ENCODE measurements around the gene DDX5. TPM values are rescaled to one million over a fixed set of nuclear protein-coding genes. Genes with fewer than 3 reads are reported as not detected.

Gene DDX5
- polyA plus RNA-seq, 12 donors = 322 to 909 (median 477) TPM; not detected in 1

DNA sequence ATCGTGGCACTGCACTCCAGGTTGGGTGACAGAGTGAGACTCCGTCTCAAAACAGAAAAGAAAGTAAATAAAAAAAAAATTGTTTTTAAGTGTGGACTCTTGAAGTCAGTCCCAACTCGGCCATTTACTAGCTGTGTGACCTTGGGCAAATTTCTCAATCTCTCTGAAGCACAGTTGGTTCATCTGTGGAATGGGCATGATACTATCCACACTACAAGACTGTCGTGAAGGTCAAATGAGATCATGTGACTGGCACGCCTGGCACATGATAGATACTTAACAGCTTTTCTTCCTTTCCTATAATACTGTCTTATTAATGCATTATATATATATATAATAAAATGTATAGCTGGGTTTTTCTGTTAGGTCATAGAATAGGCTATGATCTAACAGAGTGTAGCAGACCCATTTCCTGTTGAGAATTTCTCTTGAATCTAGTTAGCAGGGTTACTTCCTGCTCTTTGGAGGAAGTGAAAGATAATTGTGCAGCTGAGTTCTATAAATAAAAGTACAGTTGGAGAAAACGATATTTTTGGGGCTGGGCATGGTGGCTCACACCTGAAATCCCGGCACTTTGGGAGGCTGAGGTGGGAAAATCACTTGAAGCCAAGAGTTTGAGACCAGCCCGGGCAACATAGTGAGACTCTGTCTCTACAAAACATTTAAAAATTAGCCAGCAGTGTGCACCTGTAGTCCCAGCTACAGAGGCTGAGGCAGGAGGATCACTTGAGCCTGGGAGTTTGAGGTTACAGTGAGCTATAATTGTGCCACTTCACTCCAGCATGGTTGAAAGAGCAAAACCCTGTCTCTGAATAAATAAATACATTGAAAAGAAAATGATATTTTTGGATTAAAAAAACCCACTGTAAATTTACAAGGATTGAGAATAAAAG is 49.9 kb downstream of the DDX5 start:
- DNase-seq = no peak

DNA sequence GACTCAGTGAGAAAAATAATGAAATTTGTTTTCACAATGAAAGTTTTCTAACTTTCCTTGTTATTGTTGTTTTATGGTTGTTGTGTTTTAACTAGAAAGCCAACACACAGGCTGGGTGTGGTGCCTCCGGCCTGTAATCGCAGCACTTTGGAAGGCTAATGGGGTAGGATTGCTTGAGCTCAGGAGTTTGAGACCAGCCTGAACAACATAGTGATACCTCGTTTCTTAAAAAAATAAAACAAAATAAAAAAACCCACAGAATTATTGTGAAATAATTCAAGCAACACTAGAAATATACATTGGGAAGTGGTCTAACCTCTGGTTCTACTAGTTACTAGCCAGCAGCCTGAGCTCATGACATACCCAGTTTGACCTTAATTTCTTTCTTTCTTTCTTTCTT is 56.5 kb downstream of the DDX5 start:
- DNase-seq = no peak

DNA sequence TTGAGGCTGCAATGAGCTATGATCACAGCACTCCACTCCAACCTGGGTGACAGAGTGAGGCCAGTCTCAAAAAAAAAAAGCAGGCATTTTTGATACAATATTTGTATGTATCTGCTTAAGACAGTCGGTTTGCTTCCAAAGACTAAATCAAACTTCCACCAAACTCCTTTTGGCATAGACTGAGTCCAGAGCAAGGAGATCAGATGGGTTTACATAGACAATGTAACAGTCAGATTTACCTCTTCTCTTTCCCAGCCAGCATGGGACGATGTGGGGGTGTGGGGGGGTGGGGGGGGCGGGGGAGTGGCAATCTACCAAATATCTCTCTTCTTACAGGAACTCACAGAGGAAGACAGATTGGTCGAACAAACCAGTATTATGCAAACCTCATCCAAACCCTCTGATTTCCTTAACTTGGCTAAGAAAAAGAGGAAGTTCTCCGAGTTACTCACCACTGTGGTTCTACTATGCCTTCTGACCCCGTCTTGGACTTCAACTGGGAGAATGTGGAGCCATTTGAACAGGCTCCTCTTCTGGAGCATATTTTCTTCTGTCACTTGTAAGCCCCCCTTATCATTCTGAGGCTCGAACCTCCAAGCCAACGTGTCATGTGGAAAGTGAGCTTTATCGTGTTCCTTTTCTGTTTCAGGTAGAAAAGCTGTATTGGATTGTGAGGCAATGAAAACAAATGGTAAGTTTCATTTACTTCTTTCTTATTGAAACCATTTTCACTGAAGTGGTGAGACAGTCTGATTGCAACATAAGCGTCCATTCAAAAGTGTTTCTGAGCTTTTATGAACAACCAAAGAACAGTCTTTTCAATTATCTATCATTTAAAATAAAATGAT is 57.2 kb downstream of the DDX5 start, which contains the start of gene MILR1:
Gene MILR1, plus strand, starts transcription at position 451 of the 848 bp plus-strand sequence. Its CDS starts 54 bp downstream, at position 505.
- peak; percentile 15 for DNase-seq

Other genes with a start within 250 kb of the DDX5 start
- gene TEX2, start 243.0 kb downstream of the DDX5 start, polyA plus RNA-seq (ENCODE audit: insufficient read length in 12 of 12) = 10 to 100 TPM in 11 of 12 donors, not detected in 1; 17.6 to 29.0 (median 21.8) TPM
- gene PECAM1, start 115.4 kb downstream of the DDX5 start, polyA plus RNA-seq (ENCODE audit: insufficient read length in 12 of 12) = 100 to 1,000 TPM in 10 of 12 donors, 10 to 100 TPM in 1, not detected in 1; 57.3 to 238 (median 183) TPM
- 1 to 10 TPM in 10 of 12 donors, not detected in 2; 1.5 to 8.3 (median 3.7) TPM for gene MILR1, start 57.2 kb downstream of the DDX5 start, polyA plus RNA-seq (ENCODE audit: insufficient read length in 12 of 12)
- 10 to 100 TPM in 11 of 12 donors, not detected in 1; 16.3 to 41.3 (median 25.5) TPM for gene POLG2, start 9.2 kb downstream of the DDX5 start, polyA plus RNA-seq (ENCODE audit: insufficient read length in 12 of 12)
- 100 to 1,000 TPM in 1 of 12 donors, 10 to 100 TPM in 10, not detected in 1; 36.0 to 131 (median 56.1) TPM for gene CEP95, start 688 bp upstream of the DDX5 start, polyA plus RNA-seq (ENCODE audit: insufficient read length in 12 of 12)
- 10 to 100 TPM in 11 of 12 donors, not detected in 1; 15.4 to 34.8 (median 28.7) TPM for gene SMURF2, start 156.0 kb upstream of the DDX5 start, polyA plus RNA-seq (ENCODE audit: insufficient read length in 12 of 12)